ENCODE data around the gene ZBTB46.

The ZBTB46 gene

GRCh38 chr20:63744158-63744557 lies 86.9 kb downstream of the ZBTB46 start:
- no peak for DNase-seq

DNA sequence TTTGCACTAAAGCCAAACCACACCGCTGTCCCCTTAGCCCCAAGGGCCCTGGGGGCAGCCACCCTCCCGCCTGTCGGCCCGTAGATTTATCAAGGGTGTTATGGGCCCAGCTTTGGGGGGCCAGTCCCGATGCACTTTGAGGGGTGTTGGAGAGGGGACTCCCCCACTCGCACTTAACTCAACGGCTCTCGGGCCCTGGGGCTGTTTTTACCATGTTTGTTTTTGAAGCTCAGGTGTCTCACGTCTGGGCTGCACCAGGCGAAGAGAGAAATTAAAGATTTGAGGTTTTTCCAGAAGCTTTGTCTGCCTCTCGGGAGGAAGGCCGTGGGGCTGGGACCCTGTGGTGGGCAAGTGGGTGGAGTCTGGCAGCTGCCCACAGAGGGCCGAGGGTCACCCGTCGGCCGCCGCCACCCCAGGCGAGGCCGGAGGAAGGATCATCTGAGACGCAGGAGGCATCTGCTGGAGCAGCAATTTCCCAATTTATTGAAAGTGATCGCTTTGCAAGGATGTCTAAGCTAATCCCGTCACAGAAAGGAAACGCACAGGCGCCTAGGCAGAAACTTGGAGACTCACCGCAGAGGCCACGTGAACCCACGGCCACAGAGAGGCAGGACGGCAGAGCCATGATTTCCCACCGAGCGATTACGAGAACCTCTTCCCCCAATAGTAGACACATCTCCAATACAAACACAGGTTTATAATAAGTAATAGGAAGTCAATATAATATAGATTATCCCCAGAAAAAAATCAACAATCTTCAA lies 87.7 kb downstream of the ZBTB46 start:
- DNase-seq: no peak

DNA sequence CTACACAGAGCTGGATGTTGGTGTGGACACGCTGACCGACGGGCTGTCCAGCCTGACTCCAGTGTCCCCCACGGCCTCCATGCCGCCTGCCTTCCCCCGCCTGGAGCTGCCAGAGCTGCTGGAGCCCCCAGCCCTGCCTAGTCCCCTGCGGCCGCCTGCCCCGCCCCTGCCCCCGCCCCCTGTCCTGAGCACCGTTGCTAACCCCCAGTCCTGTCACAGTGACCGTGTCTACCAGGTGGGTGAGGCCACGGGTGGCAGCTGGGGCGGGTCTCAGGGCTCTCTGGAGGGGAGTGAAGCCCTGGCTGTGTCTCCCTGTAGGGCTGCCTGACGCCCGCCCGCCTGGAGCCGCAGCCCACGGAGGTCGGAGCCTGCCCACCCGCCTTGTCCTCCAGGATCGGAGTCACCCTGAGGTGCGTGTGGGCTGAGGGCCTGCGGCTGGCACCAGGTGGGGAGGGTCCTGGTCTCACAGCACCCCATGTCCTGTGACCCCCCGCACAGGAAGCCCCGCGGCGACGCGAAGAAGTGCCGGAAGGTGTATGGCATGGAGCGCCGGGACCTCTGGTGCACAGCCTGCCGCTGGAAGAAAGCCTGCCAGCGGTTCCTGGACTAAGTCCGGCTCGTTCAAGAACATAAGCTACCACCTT lies 88.6 kb downstream of the ZBTB46 start:
- no peak for DNase-seq

DNA sequence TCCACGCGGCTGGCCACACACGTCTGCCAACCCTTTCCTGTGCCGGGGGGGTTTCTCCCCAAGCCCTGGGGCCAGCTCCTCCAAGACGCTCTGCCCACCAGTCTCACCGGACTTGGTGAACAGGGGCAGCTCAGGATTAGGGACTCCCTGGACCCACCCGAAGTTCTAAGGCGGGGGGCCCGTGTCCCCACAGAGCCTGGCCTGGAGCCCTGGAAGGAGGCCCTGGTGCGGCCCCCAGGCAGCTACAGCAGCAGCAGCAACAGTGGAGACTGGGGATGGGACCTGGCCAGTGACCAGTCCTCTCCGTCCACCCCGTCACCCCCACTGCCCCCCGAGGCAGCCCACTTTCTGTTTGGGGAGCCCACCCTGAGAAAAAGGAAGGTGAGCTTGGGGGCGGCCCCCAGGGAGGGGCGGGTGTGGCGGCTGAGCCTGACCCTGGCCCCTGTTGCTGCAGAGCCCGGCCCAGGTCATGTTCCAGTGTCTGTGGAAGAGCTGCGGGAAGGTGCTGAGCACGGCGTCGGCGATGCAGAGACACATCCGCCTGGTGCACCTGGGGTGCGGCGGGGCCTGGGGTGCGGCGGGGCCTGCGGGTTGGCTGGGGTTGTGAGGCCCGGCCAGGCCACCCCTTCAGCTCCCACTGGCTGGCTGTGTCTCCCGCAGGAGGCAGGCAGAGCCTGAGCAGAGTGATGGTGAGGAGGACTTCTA lies 89.2 kb downstream of the ZBTB46 start:
- no peak for DNase-seq

DNA sequence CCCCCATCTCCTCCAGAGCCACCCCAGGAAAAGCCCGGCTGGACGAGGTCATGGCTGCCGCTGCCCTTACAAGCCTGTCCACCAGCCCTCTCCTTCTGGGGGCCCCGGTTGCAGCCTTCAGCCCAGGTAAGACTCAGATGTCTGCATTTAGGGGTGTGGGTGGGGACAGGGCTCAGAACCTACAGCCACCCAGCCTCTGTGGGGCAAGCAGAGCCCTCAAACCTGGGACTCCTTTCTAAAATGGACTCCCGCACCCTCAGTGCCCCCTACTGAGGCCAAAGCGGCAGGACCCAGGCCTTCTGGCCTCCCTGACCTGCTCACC lies 89.7 kb downstream of the ZBTB46 start:
- peak; percentile 64 for DNase-seq

DNA sequence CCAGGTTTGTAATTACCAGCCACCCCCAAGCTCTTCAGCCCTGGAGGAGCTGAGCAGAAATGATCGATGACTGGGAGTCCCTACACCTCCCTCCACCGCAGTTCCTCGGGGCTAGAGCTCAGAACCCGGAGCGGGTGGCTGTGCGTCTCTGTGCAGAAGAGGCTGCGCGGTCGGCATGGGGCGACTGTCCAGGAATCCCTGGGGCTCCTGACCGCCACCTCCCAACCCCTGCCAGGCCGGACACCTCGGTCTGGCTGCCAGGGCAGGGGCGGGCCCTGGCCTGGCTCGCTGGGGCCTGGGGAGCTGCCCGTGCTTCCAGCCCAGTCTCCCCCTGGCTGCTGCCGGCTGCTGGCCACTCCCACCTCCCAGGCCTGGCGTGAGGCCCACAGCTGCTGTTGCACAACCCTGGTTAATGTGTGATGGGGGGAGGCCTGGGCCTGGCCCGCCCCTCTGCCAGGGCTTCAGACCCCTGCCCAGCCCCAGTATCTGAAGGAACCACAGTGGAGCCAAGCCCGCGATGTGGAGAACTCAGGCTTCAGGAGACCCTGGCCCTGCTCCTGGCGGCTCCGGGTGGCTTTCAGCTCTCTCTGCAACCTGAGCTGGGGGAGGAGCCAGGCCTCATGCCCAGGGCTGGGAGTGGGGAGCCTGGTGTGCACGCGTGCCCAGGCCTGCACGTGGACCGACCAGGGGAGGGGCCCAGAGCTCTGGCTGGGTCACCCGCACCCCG lies 90.3 kb downstream of the ZBTB46 start:
- peak; percentile 77 for DNase-seq

DNA sequence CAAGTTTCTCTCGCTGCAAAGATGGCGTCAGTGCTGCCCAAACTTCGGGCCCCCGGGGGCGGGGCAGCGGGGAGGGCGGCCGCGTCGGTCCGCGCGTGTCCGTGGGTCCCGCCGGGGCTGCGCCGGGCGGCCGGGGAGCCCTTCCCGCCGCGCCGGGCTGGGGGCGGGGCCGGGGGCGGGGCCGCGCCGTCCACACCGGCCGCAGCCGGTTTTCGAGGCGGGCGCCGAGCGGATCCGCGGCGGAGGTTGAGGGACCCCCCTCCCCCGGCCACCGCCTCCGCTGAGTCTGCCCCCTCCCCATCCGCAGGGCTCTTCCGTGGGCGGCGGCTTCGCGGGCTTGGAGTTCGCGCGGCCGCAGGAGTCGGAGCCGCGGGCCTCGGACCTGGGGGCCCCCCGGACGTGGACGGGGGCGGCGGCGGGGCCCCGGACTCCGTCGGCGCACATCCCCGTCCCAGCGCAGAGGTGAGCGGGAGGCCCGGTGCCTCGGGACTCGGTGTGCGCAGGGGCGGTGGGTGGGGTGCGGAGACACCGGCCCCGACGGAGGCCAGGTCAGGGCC lies 90.9 kb downstream of the ZBTB46 start:
- peak; percentile 86 for DNase-seq

DNA sequence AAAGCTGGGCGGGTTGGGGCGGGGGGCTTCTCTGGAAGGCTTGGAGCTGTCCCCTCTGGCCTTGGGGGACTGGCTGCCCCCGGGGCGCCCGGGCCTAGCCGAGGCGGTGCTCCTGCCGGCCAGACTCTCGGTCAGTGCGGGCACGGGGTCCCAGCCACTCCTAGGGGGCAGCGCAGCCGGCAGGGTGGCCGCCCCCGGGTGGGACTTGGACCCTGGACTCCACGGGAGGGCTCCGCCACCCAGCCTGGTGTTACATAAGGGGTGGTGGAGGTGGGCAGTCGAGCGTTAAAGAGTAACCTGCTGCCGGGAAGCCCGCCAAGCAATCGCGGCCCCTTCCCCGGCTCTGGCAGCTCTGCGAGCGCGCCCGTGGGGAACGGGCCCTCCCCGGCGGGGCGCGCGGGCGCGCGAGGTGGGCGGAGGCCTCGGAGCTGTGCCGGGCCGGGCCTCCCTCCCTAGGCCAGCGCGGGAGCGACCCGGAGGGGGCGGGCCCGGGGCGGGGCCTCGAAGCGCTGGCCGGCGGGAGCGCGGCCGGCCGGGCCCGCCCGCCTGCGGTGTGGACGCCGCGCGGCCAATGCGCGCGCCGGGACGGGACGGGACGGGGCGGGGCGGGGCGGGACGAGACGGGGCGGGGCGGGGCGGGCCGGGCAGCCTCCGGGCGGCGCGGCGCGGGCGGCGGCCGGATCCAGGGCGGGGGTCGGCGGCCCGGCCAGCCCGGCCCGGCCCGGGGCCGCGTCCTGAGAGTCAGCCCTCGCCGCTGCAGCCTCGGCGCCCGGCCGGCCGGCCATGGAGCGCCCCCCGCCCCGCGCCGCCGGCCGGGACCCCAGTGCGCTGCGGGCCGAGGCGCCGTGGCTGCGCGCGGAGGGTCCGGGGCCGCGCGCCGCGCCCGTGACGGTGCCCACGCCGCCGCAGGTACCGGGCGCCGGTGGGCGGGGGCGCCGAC lies 91.7 kb downstream of the ZBTB46 start, which contains the start of gene SLC2A4RG:
TSS of gene SLC2A4RG (plus strand) at position 647 of the 940 bp plus-strand sequence. CDS start at position 784, 137 bp downstream.
- peak; percentile 90 for DNase-seq

DNA sequence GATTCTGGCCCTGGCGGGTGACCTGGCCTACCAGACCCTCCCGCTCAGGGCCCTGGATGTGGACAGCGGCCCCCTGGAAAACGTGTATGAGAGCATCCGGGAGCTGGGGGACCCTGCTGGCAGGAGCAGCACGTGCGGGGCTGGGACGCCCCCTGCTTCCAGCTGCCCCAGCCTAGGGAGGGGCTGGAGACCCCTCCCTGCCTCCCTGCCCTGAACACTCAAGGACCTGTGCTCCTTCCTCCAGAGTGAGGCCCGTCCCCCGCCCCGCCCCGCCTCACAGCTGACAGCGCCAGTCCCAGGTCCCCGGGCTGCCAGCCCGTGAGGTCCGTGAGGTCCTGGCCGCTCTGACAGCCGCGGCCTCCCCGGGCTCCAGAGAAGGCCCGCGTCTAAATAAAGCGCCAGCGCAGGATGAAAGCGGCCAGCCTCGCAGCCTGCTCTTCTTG lies 92.4 kb downstream of the ZBTB46 start:
- DNase-seq: peak; percentile 81

GRCh38 chr20:63737945-63738686 lies 92.9 kb downstream of the ZBTB46 start:
- DNase-seq: peak; percentile 80

- DNase-seq: no peak
Observed at GRCh38 chr20:63737695-63737944, 93.4 kb downstream of the ZBTB46 start.

DNA sequence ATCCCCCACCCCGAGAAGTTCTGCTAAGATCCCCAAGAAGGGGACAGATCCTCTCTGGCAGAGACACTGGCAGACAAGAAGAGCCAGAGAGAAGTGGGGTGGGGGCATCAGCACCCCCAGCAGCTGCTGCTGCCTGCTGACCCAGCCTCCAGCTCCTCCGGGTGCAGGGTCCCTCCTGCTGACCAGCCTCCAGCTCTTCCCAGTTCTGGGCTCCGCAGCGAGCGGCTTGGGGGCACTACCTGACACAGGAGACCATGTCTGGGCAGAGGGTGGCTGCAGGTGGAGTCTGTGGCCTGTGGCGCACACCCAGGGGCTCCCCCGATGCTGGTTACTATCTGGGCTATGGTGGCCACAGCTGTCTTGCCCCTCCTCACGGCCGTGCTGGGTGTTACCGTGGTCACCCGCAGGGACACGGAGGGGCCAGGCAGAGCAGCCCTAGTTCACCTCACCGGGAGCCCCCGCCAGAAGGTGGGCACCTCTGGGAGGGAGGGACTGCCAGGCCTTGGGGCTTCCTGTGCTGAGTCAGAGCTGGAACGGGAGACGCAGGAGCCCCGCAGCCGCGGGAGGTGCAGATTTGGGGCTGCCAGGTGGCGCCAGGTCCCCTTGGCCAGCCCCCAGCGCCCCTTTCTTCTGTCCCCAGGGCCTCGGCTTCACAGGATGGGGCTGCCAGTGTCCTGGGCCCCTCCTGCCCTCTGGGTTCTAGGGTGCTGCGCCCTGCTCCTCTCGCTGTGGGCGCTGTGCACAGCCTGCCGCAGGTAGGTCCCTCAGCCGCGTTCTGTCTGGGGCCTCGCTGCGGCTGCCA lies 94.0 kb downstream of the ZBTB46 start:
- peak; percentile 84 for DNase-seq

GRCh38 chr20:63735859-63736718 lies 95.0 kb downstream of the ZBTB46 start, which contains the start of gene LIME1:
LIME1 (plus strand) TSS chr20:63736664; CDS start chr20:63737550, 886 bp downstream.
- peak; percentile 89 for DNase-seq

DNA sequence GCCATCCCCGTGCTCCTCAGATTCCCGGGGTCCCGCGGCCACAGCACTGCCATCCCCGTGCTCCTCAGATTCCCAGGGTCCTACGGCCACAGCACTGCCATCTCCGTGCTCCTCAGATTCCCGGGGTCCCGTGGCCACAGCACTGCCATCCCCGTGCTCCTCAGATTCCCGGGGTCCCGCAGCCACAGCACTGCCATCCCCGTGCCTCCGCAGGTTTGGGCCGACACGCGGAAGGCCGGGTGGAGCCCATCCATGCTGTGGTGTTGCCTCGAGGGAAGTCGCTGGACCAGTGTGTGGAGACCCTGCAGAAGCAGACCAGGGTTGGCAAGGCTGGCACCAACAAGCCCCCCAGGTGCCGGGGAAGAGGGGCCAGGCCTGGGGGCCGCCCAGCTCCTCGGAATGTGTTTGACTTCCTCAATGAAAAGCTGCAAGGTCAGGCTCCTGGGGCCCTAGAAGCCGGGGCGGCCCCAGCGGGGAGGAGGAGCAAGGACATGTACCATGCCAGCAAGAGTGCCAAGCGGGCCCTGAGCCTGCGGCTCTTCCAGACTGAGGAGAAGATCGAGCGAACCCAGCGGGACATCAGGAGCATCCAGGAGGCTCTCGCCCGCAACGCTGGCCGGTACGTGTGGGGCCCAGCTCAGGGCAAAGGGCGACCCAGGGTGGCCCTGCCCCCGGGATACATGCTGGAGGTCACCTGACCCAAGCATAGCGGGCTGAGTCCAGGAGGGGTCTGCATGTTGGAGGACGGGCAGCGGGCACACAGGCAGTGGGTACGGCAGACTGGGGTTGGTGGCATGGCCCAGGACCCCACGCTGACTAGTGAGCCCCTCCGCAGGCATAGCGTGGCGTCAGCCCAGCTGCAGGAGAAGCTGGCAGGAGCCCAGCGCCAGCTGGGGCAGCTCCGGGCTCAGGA lies 95.9 kb downstream of the ZBTB46 start:
- DNase-seq: peak; percentile 61

DNA sequence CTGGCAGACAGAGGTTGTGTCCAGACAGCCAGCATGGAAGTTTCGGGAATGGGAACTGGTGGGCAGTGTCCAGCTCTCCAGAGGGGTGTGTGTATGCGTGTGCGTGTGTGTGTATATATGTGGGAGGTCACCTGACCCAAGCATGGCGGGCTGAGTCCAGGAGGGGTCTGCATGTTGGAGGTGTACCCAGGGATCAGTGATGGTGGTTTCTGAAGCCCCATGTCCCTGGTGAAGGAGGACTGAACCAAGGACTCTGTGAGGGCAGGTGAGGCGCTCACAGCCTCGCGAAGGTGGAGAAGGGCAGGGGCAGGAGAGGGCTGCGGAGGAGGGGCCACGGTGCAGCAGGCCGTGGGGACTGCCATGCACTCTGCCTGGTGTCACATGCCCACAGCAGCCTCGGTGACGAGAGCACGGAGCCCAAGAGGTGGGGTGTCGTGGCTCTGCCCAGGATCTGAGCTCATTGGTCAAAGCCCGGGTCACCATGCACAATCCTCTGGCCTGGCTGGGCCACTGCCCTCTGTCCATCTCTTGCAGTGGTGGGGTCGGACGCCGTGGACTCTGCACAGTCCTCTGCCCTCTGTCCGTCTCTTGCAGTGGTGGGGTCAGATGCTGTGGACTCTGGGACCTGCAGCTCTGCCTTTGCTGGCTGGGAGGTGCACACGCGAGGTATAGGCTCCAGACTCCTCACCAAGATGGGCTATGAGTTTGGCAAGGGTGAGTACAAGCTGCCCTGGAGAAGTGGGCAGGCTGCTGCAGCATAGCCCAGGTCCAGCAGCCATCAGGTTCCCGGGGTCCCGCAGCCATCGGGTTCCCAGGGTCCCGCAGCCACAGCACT lies 96.7 kb downstream of the ZBTB46 start:
- peak; percentile 60 for DNase-seq

GRCh38 chr20:63733579-63734081 lies 97.4 kb downstream of the ZBTB46 start:
- DNase-seq: peak; percentile 61

- DNase-seq: peak; percentile 62
Observed at GRCh38 chr20:63733117-63733516, 97.9 kb downstream of the ZBTB46 start.

Measured in activated effector memory CD4-positive, alpha-beta T cell treated with anti-CD3 and anti-CD28 coated beads, Interleukin-2, amount 50 U/mL, for 16 hours (primary cell).